GM23338 (cell line): ENCODE measurements around the gene SLC12A7. TPM values are rescaled to one million over a fixed set of nuclear protein-coding genes. Genes with fewer than 3 reads are reported as not detected.

Experiments used
- ATAC-seq: fragments of 200-7000 bp; cut with Tn5 transposase; 3 replicates; pipeline ENCODE4 v1.9.1; 2020
- DNase-seq: peaks from one replicate; pipeline ENCODE4 v3.0.0-alpha.2; 2015; ENCODE audit warnings: low spot score
- H2AFZ ChIP-seq: fragments of 200-600 bp; sonication (generic); 2 replicates; pipeline ENCODE4 v1.8.0; 2016; ENCODE audit warnings: antibody characterized with exemption, mild to moderate bottlenecking, moderate library complexity
- H3F3A ChIP-seq: fragments of 200-600 bp; sonication (generic); replicated peaks from 2 replicates; pipeline ENCODE4 v1.8.0; 2017; ENCODE audit warnings: antibody characterized with exemption, mixed run types, low read depth
- H3K27ac ChIP-seq: fragments of 200-600 bp; sonication (generic); 2 replicates; pipeline ENCODE4 v1.6.1; 2016; ENCODE audit warnings: low read depth
- H3K27me3 ChIP-seq: fragments of 200-600 bp; sonication (generic); 2 replicates; pipeline ENCODE4 v1.8.0; 2016; ENCODE audit warnings: mild to moderate bottlenecking, mixed run types, moderate library complexity; ENCODE audit not compliant: insufficient read depth
- H3K36me3 ChIP-seq: fragments of 200-600 bp; sonication (generic); 2 replicates; pipeline ENCODE4 v1.8.0; 2016; ENCODE audit warnings: mild to moderate bottlenecking; ENCODE audit not compliant: insufficient read depth
- H3K4me1 ChIP-seq: fragments of 200-600 bp; sonication (generic); 2 replicates; pipeline ENCODE4 v1.8.0; 2016; ENCODE audit warnings: mild to moderate bottlenecking, moderate library complexity; ENCODE audit not compliant: insufficient read depth
- H3K4me2 ChIP-seq: fragments of 200-600 bp; sonication (generic); 2 replicates; pipeline ENCODE4 v1.7.1; 2017; ENCODE audit warnings: mixed run types
- H3K4me3 ChIP-seq: fragments of 200-600 bp; sonication (generic); 2 replicates; pipeline ENCODE4 v1.6.1; 2016; ENCODE audit warnings: mixed run types
- H3K79me2 ChIP-seq: fragments of 200-600 bp; sonication (generic); replicated peaks from 2 replicates; pipeline ENCODE4 v1.8.0; 2017; ENCODE audit warnings: mild to moderate bottlenecking; ENCODE audit not compliant: insufficient read depth
- H3K9me2 ChIP-seq: fragments of 200-600 bp; sonication (generic); 2 replicates; pipeline ENCODE4 v1.8.0; 2017; ENCODE audit not compliant: insufficient read depth
- H4K20me1 ChIP-seq: fragments of 200-600 bp; sonication (generic); replicated peaks from 2 replicates; pipeline ENCODE4 v1.8.0; 2017; ENCODE audit warnings: mild to moderate bottlenecking; ENCODE audit not compliant: insufficient read depth
- H3K27ac Mint-ChIP-seq: 2 replicates; pipeline ENCODE4 v1.8.0; 2020; ENCODE audit warnings: inconsistent platforms, mild to moderate bottlenecking, moderate library complexity, mixed read lengths
- H3K27me3 Mint-ChIP-seq: 3 replicates; pipeline ENCODE4 v1.8.0; 2022; ENCODE audit warnings: low read depth, mild to moderate bottlenecking, moderate library complexity, mixed read lengths, inconsistent platforms; ENCODE audit not compliant: insufficient read depth, poor library complexity
- H3K36me3 Mint-ChIP-seq: 3 replicates; pipeline ENCODE4 v1.8.0; 2021; ENCODE audit warnings: low read depth, mild to moderate bottlenecking, inconsistent platforms, moderate library complexity, mixed read lengths
- H3K4me1 Mint-ChIP-seq: 3 replicates; pipeline ENCODE4 v1.8.0; 2020; ENCODE audit warnings: mild to moderate bottlenecking, inconsistent platforms, mixed read lengths
- H3K4me3 Mint-ChIP-seq: 3 replicates; pipeline ENCODE4 v1.8.0; 2021; ENCODE audit warnings: moderate library complexity, mild to moderate bottlenecking, inconsistent platforms, mixed read lengths
- H3K9me3 Mint-ChIP-seq: 3 replicates; pipeline ENCODE4 v1.8.0; 2020; ENCODE audit warnings: moderate library complexity, mild to moderate bottlenecking, inconsistent platforms, mixed read lengths
- CREB1 ChIP-seq: fragments of 250-450 bp; sonication (Bioruptor Pico); IDR thresholded peaks from 2 replicates; pipeline ENCODE4 v1.5.0; 2020; ENCODE audit warnings: low read depth, mild to moderate bottlenecking, moderate library complexity
- CTCF ChIP-seq, 2 experiments: fragments of 200-600 bp in 1 of 2; sonication (generic) in 1 of 2; conservative IDR thresholded peaks; 2 replicates each; pipeline versions ENCODE4 v1.5.1 to v1.6.1; 2016 to 2017; ENCODE audit warnings: antibody characterized with exemption in 2 of 2, low read depth in 2 of 2, mild to moderate bottlenecking in 2 of 2, moderate library complexity in 1 of 2
- ETS1 ChIP-seq: IDR thresholded peaks from 2 replicates; pipeline ENCODE4 v1.6.1; 2016; ENCODE audit warnings: antibody characterized with exemption
- EZH2 ChIP-seq: fragments of 200-600 bp; sonication (generic); IDR thresholded peaks from one replicate; pipeline ENCODE4 v1.8.0; 2017; ENCODE audit warnings: antibody characterized with exemption, mild to moderate bottlenecking, low read depth; ENCODE audit not compliant: unreplicated experiment
- EZH2phosphoT487 ChIP-seq: fragments of 200-600 bp; sonication (generic); IDR thresholded peaks from one replicate; pipeline ENCODE4 v1.8.1; 2018; ENCODE audit warnings: antibody characterized with exemption; ENCODE audit not compliant: unreplicated experiment
- JUNB ChIP-seq: IDR thresholded peaks from one replicate; pipeline ENCODE4 v1.6.1; 2016; ENCODE audit warnings: antibody characterized with exemption; ENCODE audit not compliant: unreplicated experiment
- NANOG ChIP-seq: IDR thresholded peaks from 2 replicates; pipeline ENCODE4 v1.6.1; 2016; ENCODE audit warnings: antibody characterized with exemption, borderline replicate concordance
- POLR2AphosphoS5 ChIP-seq: IDR thresholded peaks from 2 replicates; pipeline ENCODE4 v1.6.1; 2016; ENCODE audit warnings: antibody characterized with exemption, low read depth
- REST ChIP-seq: IDR thresholded peaks from one replicate; pipeline ENCODE4 v1.6.1; 2018; ENCODE audit warnings: antibody characterized with exemption; ENCODE audit not compliant: unreplicated experiment
- STAT1 ChIP-seq: IDR thresholded peaks from one replicate; pipeline ENCODE4 v1.6.1; 2016; ENCODE audit warnings: antibody characterized with exemption; ENCODE audit not compliant: unreplicated experiment
- ZNF114 ChIP-seq: fragments of 250-450 bp; sonication (Bioruptor Pico); IDR thresholded peaks from 2 replicates; pipeline ENCODE4 v1.5.0; 2020; ENCODE audit warnings: mild to moderate bottlenecking, moderate library complexity
- ZNF331 ChIP-seq: fragments of 250-450 bp; sonication (Bioruptor Pico); IDR thresholded peaks from 2 replicates; pipeline ENCODE4 v1.5.0; 2020; ENCODE audit warnings: low read depth, mild to moderate bottlenecking, moderate library complexity
- ZNF462 ChIP-seq: fragments of 250-450 bp; sonication (Bioruptor Pico); IDR thresholded peaks from 2 replicates; pipeline ENCODE4 v1.5.0; 2020; ENCODE audit warnings: mild to moderate bottlenecking, moderate library complexity
- polyA plus RNA-seq: library from polyadenylated mRNA; unstranded; fragments of >200 nt; fragmentation: Nextera tagmentation; extraction: Ambion mirVana; gene quantifications from 2 replicates; pipeline ENCODE4 v1.2.1, GENCODE V29; 2016
- total RNA-seq: library from RNA; depleted of rRNA; stranded (reverse); fragments of >200 nt; shearing (Covaris generic); gene quantifications from 2 replicates; pipeline ENCODE4 v1.2.3, GENCODE V29; 2014

The SLC12A7 gene
- total and polyA plus RNA-seq, 2 experiments from 2014 or later, result 7.4 to 32.2 TPM

- DNase-seq (no peak), ATAC-seq (no peak)
- Histone ChIP-seq H3K4me1 (no peaks in the 10 kb centered on the region), H4K20me1 (no peaks in the 10 kb centered on the region), H3K27me3 (peaks cover 22% of the 10 kb centered on the region), H3F3A (no peaks in the 10 kb centered on the region), H3K27ac (no peak overlapping the region), H3K4me3 (no peak overlapping the region), H3K4me2 (no peak overlapping the region), H3K79me2 (no peaks in the 10 kb centered on the region), H3K9me2 (no peaks in the 10 kb centered on the region), H3K36me3 (no peaks in the 10 kb centered on the region), H2AFZ (no peak overlapping the region)
- TF ChIP-seq CTCF (conservative IDR thresholded peaks at IDR 0.05; ENCODE audit: low read depth in 2 of 2), result no peak
- TF ChIP-seq ZNF114 (CRISPR knock-in tag), result no peak
- TF ChIP-seq ZNF331 (CRISPR knock-in tag), result no peak
- no peak for TF ChIP-seq CREB1
- TF ChIP-seq EZH2, result no peak
- TF ChIP-seq ETS1, result no peak
- TF ChIP-seq JUNB, result no peak
- TF ChIP-seq POLR2AphosphoS5, result no peak
- TF ChIP-seq NANOG, result no peak
- TF ChIP-seq EZH2phosphoT487, result no peak
- no peak for TF ChIP-seq REST
- no peak for TF ChIP-seq STAT1
- TF ChIP-seq ZNF462, result no peak
- Mint-ChIP-seq H3K27me3 (peaks cover 19% of the 10 kb centered on the region), H3K36me3 (0 out of 3 replicates have a peak, but pooled peaks cover 1% of the 10 kb centered on the region), H3K9me3 (peaks cover 2% of the 10 kb centered on the region; the same call in 2 of the 3 replicates), H3K4me3 (no peak overlapping the region), H3K27ac (no peak overlapping the region), H3K4me1 (peaks cover 10% of the 10 kb centered on the region)
Measured at GRCh38 chr5:1152156-1152555, 40.3 kb upstream of the SLC12A7 start.
